HG03025 (cell line): ENCODE results near the gene OR4M1.
"Not testable (repeated sequence)": the region's sequence is repeated elsewhere in the genome, so short reads cannot be mapped to it uniquely, and the experiment has no call there.

ENCODE experiments used
- ATAC-seq: cut with Tn5 transposase; IDR thresholded peaks from one replicate; pipeline ENCODE4 v1.9.1; 2021; ENCODE audit warnings: mild to moderate bottlenecking, moderate library complexity; ENCODE audit not compliant: unreplicated experiment, low FRiP score

OR4M1 gene, protein sequence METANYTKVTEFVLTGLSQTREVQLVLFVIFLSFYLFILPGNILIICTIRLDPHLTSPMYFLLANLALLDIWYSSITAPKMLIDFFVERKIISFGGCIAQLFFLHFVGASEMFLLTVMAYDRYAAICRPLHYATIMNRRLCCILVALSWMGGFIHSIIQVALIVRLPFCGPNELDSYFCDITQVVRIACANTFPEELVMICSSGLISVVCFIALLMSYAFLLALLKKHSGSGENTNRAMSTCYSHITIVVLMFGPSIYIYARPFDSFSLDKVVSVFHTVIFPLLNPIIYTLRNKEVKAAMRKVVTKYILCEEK

DNA sequence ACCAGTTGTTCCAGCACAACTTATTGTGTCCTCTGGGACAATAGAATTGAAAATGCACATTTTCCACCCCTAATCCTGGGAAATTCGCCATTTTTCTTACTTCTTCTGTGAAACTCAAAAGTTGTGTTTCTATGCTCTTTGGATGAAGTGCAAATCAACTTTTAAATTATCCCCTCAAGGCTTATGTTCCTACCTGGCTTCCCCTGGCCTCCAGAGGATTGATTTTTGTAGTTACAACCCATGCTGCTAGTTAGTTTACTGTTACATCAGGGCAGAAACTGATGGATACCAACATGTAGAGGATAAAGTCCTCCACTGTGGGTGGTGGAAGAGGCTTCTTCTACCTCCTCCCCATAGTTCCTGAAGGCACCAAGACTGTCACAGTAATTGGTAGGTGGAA lies at the start of gene OR4M1:
TSS of gene OR4M1 (plus strand) at position 301 of the 400 bp plus-strand sequence. CDS start 6,819 bp downstream, outside the sequence.
- not testable (repeated sequence) for ATAC-seq

DNA sequence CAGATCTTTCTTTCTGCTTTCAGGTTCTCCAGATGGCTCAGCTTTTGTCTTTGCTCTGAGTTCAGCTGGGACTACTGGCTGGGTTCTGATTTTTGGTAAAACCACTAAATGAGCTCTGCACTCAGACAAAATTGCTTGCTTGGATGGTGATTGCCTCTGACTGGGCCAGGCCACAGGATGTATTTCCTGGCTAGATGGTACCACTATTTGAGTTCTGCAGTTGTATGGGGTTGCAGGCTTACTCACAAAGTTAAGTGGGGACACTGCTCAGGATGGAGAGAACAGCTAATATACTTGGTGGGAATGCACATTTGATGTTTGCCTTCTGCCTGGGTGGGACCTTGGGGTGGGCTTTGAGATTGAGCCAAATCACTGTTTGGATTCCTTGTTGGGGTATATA lies 43.9 kb upstream of the OR4M1 start:
- no peak for ATAC-seq

DNA sequence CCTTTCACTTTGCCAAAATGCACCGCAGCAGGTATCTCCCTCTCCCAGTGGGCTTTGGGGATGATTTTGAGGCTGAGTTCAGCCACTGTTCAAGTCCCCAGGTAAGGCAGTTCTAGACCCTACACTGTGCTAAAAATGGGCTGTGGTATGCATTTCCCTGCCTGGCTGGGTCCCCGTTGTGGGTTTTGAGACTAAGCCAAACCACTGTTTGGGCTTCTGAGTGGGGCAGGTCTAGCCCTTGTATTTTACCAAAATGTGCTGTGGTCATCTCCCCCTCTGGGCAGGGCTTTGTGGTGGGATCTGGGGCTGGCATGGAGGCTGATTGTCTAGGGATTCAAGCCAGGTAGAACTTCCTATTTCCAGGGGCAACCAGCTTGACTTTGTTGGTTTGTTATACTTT lies 43.5 kb upstream of the OR4M1 start:
- ATAC-seq, result no peak

DNA sequence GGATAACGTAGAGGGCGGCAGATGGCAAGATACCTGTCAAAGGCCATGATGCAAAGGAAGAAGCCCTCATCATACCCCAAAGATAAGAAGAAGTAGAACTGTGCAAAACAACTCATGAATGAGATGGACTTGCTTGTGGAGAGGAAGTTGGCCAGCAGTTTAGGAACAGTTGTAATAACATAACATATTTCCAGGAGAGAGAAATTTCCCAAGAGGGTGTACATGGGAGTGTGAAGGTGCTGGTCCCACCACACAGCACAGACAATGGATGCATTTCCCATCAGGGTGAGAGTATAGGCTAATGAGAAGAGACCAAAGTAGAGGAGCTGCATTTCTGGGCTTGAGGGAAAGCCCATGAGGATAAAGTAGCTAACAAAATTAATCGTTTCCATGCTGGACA lies 39.4 kb upstream of the OR4M1 start:
- ATAC-seq, result not testable (repeated sequence)

DNA sequence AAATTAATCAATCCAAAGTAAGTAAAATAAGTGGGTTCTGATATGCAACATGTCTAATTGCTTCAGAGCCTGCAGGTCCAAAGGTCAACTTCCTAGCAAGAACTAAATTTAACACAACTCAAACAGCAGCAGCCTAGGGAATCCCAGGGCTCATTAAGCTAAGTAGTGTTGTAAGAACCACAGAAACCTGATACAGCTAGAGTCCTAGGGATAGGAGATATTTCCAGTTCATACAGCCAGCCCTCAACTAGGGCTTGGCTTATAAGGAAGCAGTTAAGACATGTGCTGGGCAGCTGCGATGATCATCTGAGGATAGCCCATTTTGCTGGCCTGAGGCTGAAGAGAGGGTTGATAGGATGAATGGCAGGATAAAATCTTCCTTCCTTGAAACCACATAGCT lies 30.0 kb upstream of the OR4M1 start, which contains the start of gene OR4Q3:
TSS of gene OR4Q3 (plus strand) at position 316 of the 400 bp plus-strand sequence.
- no peak for ATAC-seq

DNA sequence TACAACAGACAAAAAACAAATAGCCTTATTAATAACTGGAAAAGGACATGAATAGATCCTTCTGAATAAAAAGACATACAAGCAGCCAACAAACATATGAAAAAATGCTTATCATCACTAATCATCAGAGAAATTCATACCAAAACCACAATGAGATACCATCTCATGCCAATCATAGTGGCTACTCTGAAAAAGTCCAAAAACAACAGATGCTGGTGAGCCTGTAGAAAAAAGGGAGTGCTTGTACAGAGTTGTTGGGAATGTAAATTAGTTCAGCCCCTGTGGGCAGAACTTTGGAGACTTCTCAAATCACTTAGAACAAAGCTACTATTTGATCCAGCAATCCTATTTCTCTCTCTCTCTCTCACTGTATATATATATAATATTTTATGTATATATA lies 21.0 kb upstream of the OR4M1 start:
- ATAC-seq, result not testable (repeated sequence)

DNA sequence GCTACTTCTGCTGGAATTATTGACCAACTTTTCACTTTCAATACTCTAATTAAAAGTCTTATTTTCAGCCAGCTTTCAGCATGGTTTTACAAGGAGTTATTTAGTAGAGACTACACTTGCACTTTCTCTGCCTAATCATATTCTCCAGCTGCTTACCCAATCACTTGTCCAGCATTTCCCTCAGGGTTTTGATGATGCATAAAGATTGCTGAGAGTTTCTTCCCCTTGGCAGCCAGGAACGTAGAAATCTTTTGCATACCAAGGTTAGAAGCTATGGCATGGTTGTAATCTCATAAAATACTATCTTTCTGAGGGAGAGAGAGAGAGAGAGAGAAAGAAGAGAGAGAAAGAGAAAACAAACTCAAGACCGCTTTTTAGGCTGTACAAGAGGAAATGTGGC lies 19.1 kb upstream of the OR4M1 start:
- no peak for ATAC-seq

DNA sequence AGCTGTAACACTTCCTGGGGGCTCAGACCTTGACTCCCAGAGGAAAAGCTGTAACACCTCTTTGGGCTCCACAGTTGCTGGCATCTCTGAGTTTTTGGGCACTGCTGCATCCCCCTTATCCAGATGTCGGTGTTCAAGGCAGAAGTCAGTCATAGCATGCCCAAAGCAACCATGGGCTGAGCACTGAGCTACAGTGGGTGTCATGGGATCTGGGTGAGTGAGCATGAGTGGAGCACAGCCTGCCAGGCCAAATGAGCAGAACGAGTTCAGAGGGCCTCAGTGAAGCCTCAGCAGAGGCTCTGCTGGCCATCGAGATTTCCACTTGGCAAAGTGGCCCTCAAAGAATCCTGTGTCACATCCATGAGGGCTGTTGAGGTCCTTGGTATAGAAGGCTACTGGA lies 1.8 kb upstream of the OR4M1 start:
- not testable (repeated sequence) for ATAC-seq

DNA sequence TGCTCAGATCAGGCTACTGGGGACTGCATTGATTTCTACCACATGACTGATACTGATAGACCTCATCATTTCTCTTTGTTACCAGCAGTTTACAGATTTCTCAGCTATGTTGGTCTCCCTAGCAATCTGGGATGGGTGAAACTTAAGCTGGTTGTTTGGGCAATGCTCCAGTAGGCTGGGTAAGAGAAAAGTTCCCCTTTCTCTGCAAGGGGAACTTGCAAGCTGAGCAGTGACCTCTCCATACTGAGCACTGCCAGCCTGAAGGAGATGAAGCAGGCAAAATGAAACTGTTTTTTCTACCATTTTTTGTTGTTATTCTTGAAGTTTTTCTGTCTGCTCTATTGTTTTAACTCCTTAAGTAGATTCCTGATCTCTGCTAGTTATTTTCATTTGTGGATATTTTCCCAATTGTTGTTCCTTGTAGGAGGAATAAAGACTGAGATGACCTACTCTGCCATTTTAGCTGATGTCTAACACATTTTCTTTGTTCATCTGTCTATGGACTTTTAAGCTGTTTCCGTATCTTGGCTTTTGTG lies 1.3 kb upstream of the OR4M1 start:
- no peak for ATAC-seq

DNA sequence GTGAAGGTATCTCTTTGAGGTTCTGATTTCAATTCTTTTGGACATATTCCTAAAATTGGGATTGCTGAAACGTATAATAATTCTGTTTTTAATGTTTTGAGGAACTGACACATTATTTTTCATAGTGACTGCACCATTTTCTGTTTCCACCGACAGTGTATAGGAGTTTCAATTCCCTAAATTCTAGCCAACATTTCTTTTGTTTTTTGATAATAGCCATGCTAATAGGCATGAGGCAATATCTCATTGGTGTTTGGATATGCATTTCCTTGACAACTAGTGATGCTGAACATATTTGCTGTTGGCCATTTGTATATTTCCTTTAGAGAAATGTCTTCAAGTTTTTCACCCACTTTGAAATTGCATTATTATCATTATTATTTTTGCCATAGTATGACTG lies 850 bp upstream of the OR4M1 start:
- not testable (repeated sequence) for ATAC-seq

DNA sequence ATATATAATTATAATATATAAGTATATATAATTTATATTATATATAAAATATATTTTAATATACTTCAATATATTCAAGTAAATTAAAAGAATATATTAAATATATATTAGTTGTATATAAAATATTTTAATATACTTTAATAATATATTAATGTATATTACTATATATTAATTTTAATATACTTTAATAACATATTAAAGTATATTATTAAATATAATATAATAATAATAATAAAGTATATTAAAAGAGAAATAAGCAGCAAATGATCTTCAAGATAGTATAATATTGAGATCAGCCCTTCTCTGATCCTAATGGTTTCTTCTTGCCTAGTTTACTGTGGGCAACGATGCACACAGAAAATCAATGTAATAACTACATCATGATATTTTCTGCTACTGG lies 2.3 kb downstream of the OR4M1 start:
- ATAC-seq, result no peak

DNA sequence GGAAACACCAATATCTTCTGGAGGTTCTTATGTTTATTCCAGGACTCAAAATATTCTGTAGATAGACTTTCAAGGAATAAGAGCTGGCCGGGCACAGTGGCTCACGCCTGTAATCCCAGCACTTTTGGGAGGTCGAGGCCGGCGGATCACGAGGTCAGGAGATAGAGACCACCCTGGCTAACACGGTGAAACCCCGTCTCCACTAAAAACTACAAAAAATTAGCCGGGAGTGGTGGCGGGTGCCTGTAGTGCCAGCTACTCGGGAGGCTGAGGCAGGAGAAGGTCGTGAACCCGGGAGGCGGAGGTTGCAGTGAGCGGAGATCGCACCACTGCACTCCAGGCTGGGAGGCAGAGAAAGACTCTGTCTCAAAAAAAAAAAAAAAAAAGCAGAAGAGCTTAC lies 12.5 kb downstream of the OR4M1 start:
- ATAC-seq, result not testable (repeated sequence)

DNA sequence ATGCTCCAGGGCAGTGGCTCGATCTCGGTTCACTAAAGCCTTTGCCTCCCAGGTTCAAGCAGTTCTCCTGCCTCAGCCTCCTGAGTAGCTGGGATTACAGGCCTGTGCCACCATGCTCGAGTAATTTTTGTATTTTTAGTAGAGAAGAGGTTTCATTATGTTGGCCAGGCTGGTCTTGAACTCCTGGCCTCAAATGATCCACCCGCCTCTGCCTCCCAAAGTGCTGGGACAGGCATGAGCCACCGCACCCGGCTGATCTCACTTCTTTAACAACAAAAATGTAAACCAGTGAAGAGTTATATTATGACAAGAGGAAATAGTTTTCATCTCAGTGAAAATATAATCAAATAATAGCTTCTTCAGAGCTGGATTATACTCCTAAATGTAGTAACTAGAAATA lies 14.0 kb downstream of the OR4M1 start:
- ATAC-seq, result not testable (repeated sequence)

DNA sequence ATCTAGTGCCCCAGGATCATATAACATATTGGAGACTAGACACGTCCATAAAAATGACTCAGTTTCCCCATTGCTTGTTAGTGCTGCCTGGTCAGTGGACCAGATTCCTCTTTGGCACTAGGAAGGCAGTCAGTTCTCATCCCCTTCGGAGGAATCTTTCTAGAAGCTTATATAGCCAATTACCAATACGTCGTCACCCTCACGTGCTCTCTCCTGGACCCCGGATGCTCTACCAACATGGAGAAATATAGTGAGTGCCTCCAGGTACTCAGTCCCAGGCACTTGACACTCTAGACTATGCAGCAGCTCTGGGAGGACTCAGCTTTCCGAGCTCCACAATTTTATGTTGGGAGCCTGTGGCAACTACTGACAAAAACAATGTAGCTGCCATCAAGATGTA lies 14.8 kb downstream of the OR4M1 start:
- ATAC-seq, result not testable (repeated sequence)

DNA sequence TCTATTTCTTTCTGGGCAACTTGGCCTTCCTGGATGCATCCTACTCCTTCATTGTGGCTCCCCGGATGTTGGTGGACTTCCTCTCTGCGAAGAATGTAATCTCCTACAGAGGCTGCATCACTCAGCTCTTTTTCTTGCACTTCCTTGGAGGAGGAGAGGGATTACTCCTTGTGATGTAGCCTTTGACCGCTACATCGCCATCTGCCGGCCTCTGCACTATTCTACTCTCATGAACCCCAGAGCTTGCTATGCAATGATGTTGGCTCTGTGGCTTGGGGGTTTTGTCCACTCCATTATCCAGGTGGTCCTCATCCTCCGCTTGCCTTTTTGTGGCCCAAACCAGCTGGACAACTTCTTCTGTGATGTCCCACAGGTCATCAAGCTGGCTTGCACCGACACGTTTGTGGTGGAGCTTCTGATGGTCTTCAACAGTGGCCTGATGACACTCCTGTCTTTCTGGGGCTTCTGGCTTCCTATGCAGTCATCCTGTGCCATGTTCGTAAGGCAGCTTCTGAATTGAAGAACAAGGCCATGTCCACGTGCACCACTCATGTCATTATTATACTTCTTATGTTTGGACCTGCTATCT lies 23.3 kb downstream of the OR4M1 start:
- not testable (repeated sequence) for ATAC-seq

DNA sequence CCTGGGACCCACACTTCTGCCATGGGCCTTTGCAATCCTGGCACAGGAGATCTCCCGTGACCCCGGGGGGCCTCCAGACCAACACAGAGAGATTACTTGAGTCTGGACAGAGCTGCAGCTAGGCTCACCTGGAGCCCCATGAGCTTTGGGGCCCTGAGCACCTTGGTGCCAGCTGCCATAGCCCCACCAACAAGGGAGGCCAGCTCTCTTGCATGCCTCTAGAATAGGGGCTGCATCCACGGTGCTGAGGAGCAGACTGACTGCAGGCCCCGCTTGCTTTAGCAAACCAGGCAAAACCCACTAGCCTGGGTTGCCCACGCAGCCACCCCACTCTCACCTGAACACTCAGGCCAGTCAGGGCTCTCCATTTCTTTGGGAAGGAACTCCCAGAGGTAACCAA lies 26.6 kb downstream of the OR4M1 start:
- no peak for ATAC-seq

DNA sequence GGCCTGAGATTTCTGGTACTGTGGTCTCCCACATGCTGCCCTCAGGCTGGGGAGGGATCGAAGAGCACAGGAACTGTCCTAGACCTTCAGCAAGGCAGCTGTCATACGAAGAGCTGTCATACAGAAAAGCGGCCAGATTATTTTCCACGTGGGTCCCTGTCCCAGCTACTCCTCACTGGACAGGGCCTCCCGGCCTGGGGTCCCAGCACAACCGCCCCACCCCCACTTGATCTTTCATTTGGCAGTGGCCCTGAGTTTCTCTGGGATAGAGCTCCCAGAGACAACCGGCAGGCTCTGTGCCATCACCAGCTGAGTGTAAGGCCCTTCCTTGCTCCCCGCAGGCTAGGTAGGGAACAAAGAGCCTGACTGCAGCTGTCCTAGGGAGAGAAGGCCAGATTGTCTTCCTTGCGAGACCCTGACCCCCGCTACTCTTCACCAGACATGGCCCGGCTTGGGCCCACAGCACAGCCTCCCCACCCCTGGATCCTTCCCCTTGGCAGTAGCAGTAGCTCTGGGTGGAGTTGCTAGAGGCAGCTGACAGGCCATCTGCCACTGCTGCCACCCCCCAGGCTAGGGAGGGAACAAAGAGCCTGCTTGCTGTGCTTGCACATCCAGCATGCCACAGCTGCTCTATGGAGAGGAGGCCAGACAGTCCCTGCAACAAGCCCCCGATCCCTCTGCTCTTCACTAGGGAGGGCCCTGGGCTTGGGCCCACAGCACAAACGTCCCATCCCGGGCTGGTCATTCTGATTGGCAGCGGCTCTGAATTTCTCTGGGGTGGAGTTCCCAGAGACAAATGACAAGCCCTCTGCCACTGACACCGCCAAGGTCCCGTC lies 27.2 kb downstream of the OR4M1 start:
- no peak for ATAC-seq

DNA sequence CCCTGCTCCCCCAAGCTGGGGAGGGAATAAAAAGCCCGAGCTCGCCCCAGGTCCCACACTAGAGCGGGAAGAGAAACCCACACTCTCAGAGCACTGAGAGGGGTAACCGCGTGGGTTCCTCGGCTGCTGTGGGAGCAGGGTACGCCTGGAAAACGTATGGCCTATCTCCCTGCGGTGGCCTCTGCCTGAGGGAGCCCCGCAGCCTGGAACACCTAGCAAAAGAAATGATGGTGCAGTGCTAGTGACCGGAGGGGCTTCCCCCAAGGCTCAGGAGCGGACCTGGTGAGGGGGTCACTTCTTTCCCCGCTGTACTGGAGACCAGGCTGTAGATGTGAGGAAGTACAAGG lies 27.8 kb downstream of the OR4M1 start:
- ATAC-seq, result no peak

DNA sequence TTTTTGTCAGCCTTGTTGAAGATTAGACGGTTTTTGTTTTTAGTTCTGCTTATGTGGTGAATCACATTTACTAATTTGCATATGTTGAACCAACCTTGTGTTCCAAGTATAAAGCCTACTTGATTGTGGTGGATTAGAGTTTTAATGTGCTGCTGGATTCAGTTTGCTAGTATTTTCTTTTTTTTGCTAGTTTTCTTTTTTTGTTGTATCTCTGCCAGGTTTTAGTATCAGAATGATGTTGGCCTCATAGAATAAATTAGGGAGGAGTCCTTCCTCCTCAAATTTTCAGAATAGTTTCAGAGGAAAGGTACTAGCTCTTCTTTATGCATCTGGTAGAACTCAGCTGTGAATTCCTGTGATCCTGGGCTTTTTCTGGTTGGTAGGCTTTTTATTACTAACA lies 30.2 kb downstream of the OR4M1 start, which contains the start of gene OR4N2:
TSS of gene OR4N2 (plus strand) at position 301 of the 400 bp plus-strand sequence. CDS start 23,679 bp downstream, outside the sequence.
- ATAC-seq, result not testable (repeated sequence)

DNA sequence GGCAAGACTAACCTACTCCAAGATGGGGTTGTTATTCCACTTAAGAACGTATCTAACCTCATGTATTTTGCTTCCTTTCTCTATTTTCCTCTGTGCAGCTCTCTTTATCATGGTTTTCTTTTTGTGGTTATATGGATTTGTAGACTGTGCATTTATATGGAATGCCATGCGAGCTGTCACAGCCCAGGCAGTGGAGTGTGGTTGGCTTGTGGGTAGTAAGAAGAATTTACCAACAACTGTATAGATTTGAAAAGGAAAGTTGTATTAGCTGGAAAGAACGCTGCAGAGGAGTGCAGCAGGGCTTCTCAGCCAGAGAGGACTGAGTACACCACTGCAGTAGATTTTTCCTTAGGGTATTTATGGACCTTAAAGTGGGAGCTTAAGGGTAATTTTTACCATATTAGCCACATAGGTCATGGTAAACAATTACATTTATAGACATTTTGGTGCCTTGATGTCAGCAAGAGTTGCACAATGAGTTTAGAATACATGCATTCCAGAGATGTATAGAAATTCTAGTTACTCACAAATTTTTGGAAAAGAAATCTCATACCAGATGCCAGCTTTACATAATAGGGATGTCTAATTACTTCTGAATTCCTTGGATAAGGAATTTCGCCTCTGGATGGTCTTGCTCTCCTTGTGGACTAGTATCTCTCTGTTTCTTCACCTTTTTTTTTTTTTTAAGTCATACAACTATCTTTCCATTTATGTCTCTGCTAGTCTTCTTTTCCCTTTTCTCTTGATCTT lies 40.0 kb downstream of the OR4M1 start:
- not testable (repeated sequence) for ATAC-seq
